SKM-1 treated with dmso at 0.1 percent for 144 hours (cell line): ENCODE data around the gene RHEB.

Experiments used
- DNase-seq: peaks from one replicate; lab custom pipeline; 2025; ENCODE audit not compliant: unreplicated experiment; lab: John Stamatoyannopoulos, UW

RHEB gene

DNA sequence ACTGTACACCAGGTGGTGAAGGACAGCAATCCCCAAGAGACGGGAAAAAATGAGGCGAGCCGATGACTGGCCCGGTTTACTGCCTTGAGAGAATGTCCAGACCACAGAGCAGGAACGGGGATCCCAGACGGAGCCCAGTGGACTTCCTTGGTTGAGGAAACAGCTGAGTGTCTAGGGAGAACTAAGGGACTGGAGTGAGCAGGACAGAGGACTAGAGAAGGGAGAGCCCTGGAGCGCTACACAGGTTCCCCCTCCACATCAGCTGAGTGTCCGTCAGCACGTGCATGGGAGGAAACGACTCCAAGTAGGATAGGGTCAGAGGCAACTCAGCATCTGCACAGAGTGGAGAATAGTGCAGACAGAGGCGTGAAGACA, 102.8 kb downstream of the RHEB start:
- no peak for DNase-seq

DNA sequence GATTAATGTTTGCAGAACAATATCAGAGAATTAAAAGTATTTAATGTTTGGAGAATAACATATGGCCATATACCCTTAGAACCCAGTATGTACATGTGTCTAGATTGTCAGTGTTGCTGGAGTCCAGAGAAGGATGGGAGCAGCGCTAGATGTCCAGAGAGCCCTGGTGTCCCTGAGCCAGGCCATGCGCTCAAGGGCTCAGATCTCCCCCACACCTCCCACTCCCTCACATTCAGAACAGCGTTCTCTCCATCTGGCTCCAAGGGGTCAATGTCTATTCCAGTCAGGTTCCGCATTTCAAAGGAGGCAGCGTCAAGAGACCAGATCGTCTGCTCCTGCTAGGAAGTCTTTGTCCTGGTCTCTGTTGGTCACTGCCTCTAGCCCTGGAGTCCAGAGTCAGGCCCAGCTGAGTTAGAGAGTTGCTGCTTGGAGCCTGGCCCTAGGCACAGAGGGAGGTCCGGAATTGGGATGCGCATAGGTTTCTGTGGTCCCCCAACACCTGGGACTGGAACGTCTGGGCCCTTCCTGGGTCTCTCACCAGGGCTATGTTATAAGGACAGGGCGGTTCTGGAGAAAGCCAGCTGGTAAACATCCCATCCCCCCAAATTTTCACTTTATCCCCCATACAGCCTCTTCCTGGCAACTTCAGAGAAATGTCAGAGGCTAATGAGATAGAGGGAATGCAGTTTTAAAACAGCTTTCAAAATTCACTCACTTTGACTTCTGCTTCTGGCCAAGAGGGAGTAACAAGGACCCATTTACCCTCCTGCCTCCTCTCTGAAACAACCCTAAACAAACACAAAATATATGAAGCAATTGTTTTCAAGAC, 103.4 kb downstream of the RHEB start:
- no peak for DNase-seq
